Activated CD8-positive, alpha-beta T cell treated with anti-CD3 and anti-CD28 coated beads, Interleukin-2, amount 10 ng/mL, durations not matched to agents 7 days and 5 days (primary cell): ENCODE measurements around the gene HDGFL2. TPM values are rescaled to one million over a fixed set of nuclear protein-coding genes. Genes with fewer than 3 reads are reported as not detected.
A peak's percentile ranks its signal among the peaks of the same experiment; 100 is the strongest.

ENCODE experiments used
- ATAC-seq: fragments of 150-1000 bp; cut with Tn5 transposase; one replicate; pipeline ENCODE4 v1.10.0; 2021; ENCODE audit warnings: moderate library complexity
- CTCF ChIA-PET: fragments of 350-600 bp; sonication (Branson Sonifier 250); formaldehyde crosslinking; loops from one replicate; lab custom pipeline; 2021; ENCODE audit warnings: antibody characterized with exemption; lab: Charles Lee
- POLR2A ChIA-PET: fragments of 350-600 bp; sonication (Branson Sonifier 250); formaldehyde crosslinking; loops from one replicate; lab custom pipeline; 2021; ENCODE audit warnings: antibody characterized with exemption; lab: Charles Lee
- DNase-seq: peaks from one replicate; pipeline ENCODE4 v3.0.0-alpha.2; 2020
- H3K27ac Mint-ChIP-seq: one replicate; pipeline ENCODE4 v1.8.0; 2021; ENCODE audit warnings: mild to moderate bottlenecking, mixed read lengths
- H3K27me3 Mint-ChIP-seq: one replicate; pipeline ENCODE4 v1.8.0; 2021; ENCODE audit warnings: low read depth, mixed read lengths
- H3K36me3 Mint-ChIP-seq: one replicate; pipeline ENCODE4 v1.8.0; 2021; ENCODE audit warnings: low read depth, mixed read lengths
- H3K4me1 Mint-ChIP-seq: one replicate; pipeline ENCODE4 v1.8.0; 2021; ENCODE audit warnings: low read depth, mixed read lengths
- H3K4me3 Mint-ChIP-seq: one replicate; pipeline ENCODE4 v1.8.0; 2021; ENCODE audit warnings: mild to moderate bottlenecking, mixed read lengths
- H3K9me3 Mint-ChIP-seq: one replicate; pipeline ENCODE4 v1.8.0; 2022; ENCODE audit warnings: mixed read lengths; ENCODE audit not compliant: insufficient read depth
- total RNA-seq, 2 experiments: library from RNA; stranded (reverse); gene quantifications; one replicate each; pipeline ENCODE4 v1.2.3, GENCODE V29; 2021

The HDGFL2 gene
- total RNA-seq, 2 experiments from 2014 or later = 53.9 to 57.6 TPM

DNA sequence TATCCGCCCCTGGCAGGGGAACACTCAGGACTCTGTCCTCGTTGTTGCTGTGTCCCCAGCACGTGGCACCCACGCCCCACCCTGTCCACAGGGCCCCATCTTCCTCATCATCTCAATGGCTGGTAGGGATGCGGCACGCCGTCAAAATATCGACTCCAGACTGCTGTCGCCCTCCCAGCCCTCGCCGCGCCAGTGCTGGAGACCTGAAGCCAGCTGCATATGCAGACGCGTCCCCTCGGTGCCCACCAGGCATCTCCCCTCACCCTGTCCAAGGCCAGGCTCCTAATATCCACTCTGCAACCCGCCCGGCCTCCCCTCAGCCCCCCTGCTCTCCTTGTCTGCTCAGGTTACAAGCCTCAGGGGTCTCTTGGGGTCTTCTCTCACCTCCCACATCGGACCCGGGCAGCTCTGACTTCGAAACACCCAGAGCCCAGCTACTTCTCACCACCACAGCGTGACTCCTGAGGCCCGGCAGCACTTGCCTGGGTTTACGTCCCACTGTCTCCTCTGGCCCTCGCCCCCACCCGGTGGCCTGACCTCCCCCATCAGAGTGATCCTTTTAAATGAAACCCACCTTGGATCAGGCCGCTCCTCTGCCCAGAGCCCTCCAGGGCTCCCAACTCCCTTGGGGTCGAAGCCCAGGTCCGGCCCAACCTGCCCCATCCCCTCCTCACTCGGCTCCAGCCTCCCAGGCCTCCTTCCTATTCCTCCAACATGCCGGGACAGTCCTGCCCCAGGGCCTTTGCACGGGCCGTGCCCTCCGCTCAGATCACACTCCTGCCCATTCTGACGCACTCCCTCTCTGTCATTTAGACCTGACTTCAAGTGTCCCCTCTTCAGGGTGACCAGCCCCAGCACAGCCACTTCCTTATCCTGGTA, 33.7 kb downstream of the HDGFL2 start:
- DNase-seq (no peak), ATAC-seq (no peak)
- Mint-ChIP-seq H3K4me1 (peaks cover 9% of the 10 kb centered on the region), H3K27me3 (no peaks in the 10 kb centered on the region), H3K36me3 (peaks cover 2% of the 10 kb centered on the region), H3K9me3 (no peaks in the 10 kb centered on the region), H3K4me3 (no peak overlapping the region), H3K27ac (peak overlapping the region; percentile 18)
- POLR2A ChIA-PET = no interaction called here
- CTCF ChIA-PET = interaction anchor here (0.6 kb wide), 1 partner anchor 84 kb away, joined by 4 read pairs; no protein-coding TSS in a partner anchor

DNA sequence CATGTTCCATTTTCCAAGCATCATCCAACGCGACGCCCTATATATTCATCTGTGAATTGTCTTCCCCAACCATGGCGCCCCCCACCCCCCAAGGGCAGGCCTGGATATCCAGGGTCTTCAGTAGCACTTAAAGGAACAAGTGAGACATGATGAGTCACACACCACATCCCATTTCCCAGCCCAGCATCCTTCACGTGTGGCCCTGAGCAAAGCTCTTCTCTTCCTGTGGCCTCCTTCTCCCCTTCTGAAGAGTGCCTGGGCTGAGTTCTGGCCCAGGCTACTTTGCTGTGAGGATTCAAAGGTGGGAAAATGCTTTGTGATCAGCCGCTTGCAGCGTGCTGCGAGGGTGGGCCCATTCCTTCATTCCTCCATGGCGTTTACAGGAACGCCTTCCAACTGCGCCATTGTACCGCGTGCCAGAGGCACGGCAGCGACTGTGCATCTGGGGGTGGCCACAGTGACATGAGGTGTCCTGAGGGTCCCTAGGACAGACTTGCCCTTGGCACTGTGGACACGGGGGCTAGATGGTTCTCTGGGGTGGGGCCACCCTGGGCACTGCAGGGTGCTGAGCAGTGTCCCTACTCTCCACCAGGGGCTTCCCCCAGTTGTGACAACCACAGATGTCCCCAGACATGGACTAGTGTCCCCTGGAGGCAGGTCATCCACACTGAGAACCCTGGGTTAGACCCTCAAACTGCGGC, 34.5 kb downstream of the HDGFL2 start:
- POLR2A ChIA-PET = no interaction called here
- peak overlapping the region; percentile 18 for H3K27ac Mint-ChIP-seq
- H3K9me3 Mint-ChIP-seq = no peaks in the 10 kb centered on the region
- CTCF ChIA-PET = no interaction called here
- no peaks in the 10 kb centered on the region for H3K27me3 Mint-ChIP-seq
- no peak overlapping the region for H3K4me3 Mint-ChIP-seq
- DNase-seq = peak; percentile 39
- H3K36me3 Mint-ChIP-seq = no peaks in the 10 kb centered on the region
- H3K4me1 Mint-ChIP-seq = peaks cover 9% of the 10 kb centered on the region
- ATAC-seq = peak; percentile 18

DNA sequence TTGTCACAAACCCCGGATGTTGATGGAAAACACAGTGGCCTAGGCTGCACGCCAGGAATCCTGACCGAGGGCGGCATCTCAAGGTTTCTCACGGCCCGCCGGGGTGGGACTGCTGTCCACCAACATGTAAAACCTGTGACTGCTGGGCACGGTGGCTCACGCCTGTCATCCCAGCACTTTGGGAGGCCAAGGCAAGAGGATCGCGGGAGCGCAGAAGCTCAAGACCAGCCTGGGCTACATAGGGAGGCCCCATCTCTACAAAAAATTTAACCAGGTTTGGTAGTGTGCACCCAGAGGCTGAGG, 35.0 kb downstream of the HDGFL2 start:
- no peaks in the 10 kb centered on the region for H3K27me3 Mint-ChIP-seq
- no peak overlapping the region for H3K27ac Mint-ChIP-seq
- no peaks in the 10 kb centered on the region for H3K36me3 Mint-ChIP-seq
- no peaks in the 10 kb centered on the region for H3K9me3 Mint-ChIP-seq
- no peak for ATAC-seq
- H3K4me3 Mint-ChIP-seq = no peak overlapping the region
- ChIA-PET POLR2A (no interaction called here), CTCF (no interaction called here)
- peaks cover 9% of the 10 kb centered on the region for H3K4me1 Mint-ChIP-seq
- DNase-seq = no peak

DNA sequence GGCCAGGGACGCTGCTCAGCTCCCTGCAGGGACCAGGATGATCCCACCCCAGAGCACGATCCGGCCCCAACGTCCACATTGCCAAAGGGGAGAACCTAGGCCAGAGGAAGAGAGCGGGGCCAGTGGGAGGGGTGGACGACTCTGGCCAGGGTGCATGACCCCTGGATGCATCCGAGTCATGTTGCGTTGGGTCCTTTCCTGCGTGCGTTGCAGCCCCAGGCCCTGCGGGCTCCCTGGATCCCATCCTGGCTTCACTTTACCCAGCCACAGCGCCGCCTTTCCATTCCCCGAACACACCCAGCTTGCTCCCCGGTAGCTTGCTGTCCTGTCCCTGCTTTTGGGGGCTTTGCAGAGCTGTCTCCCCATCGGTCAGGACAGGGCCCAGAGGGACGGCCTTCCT, 35.7 kb downstream of the HDGFL2 start:
- ATAC-seq = no peak
- Mint-ChIP-seq H3K36me3 (no peaks in the 10 kb centered on the region), H3K27me3 (no peaks in the 10 kb centered on the region), H3K27ac (no peak overlapping the region), H3K4me3 (no peak overlapping the region), H3K9me3 (no peaks in the 10 kb centered on the region), H3K4me1 (peaks cover 9% of the 10 kb centered on the region)
- CTCF ChIA-PET = interaction anchor here (0.6 to 1.0 kb wide), 2 partner anchors 17 to 86 kb away, joined by 3 read pairs; no protein-coding TSS in a partner anchor
- DNase-seq = no peak
- POLR2A ChIA-PET = no interaction called here

DNA sequence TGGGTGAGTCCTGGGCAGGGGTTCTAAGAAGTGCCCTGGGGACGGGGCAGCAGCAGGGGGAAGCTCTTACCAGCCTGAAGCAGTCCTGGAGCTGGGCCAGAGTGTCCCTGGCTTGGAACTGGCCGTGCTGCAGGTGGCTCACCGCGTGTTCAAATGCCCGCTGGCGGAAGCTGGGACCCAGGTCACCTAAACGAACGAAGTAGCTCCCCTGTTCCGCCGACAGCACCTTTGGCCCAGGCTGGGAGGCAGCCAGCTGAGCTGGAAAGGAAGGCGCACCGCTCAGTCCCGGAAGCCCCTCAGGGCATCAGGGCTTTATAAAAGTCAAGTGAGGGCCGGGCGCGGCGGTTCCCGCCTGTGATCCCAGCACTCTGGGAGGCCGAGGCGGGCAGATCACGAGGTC, 36.6 kb downstream of the HDGFL2 start:
- H3K4me1 Mint-ChIP-seq = peaks cover 9% of the 10 kb centered on the region
- no peaks in the 10 kb centered on the region for H3K36me3 Mint-ChIP-seq
- H3K9me3 Mint-ChIP-seq = no peaks in the 10 kb centered on the region
- H3K27me3 Mint-ChIP-seq = no peaks in the 10 kb centered on the region
- no peak overlapping the region for H3K4me3 Mint-ChIP-seq
- H3K27ac Mint-ChIP-seq = no peak overlapping the region
- ChIA-PET CTCF (interaction anchor here (1.0 to 1.6 kb wide), 2 partner anchors 14 to 17 kb away, joined by 3 to 6 read pairs; no protein-coding TSS in a partner anchor), POLR2A (no interaction called here)
- DNase-seq (no peak), ATAC-seq (no peak)

DNA sequence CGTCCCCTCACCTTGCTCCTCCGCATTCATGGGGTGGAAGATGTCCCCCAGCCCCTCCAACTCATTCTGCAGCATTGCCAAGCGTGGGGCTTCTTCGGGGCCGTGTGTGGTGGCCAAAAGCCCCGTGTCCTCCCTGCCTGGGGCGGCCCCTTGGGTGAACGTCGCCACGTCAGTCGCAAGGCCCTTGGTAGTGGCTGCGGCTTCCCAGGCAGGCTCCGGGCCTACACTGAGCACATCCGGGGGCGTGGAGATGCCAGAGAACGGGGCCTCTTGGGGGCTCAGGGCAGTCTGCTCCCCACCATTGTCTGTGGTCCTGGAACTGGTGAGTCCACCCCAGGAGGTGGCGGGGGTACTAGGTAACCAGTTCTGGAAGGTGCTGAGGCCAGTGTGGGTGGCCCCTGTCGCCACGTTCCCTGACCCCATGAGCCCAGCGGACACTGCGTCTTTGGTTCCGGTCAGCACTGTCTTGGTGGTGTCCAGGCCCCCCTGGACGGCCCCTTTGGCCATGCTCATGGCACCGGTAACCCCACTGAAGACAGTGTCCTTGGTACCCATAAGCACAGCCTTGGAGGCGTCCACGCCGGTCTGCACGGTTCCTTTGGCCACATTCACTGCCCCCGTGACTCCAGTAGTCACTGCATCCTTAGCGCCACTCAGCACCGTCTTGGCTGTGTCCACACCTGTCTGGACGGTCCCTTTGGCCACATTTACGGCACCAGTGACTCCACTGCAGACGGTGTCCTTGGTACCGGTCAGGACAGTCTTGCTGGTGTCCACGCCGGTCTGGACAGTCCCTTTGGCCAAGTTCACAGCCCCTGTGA, 38.5 kb downstream of the HDGFL2 start:
- peaks cover 9% of the 10 kb centered on the region for H3K4me1 Mint-ChIP-seq
- POLR2A ChIA-PET = no interaction called here
- no peaks in the 10 kb centered on the region for H3K27me3 Mint-ChIP-seq
- no peak for DNase-seq
- H3K4me3 Mint-ChIP-seq = no peak overlapping the region
- H3K27ac Mint-ChIP-seq = no peak overlapping the region
- CTCF ChIA-PET = no interaction called here
- no peaks in the 10 kb centered on the region for H3K9me3 Mint-ChIP-seq
- ATAC-seq = no peak
- H3K36me3 Mint-ChIP-seq = no peaks in the 10 kb centered on the region

DNA sequence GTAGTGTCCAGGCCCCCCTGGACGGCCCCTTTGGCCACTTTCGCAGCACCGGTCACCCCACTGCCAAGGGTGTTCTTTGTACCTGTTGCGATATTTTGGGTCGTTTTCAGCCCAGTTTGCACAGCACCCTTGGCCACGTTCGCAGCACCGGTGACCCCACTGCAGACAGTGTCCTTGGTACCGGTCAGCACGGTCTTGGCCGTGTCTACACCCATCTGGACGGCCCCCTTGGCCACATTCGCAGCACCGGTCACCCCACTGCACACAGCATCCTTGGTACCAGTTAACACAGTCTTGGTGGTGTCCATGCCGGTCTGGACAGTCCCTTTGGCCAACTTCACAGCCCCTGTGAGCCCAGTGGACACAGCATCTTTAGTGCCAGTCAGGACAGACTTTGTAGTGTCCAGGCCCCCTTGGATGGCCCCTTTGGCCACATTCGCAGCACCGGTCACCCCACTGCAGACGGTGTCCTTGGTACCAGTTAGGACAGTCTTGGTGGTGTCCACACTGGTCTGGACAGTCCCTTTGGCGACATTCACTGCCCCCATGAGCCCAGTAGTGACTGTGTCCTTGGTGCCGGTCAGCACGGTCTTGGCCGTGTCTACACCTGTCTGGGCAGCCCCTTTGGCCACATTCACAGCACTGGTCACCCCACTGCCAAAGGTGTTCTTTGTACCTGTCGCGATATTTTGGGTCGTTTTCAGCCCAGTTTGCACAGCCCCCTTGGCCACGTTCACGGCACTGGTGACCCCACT, 39.4 kb downstream of the HDGFL2 start:
- Mint-ChIP-seq H3K4me3 (no peak overlapping the region), H3K9me3 (no peaks in the 10 kb centered on the region), H3K27me3 (no peaks in the 10 kb centered on the region), H3K27ac (no peak overlapping the region), H3K4me1 (peaks cover 4% of the 10 kb centered on the region), H3K36me3 (no peaks in the 10 kb centered on the region)
- ATAC-seq (no peak), DNase-seq (no peak)
- CTCF ChIA-PET = no interaction called here
- POLR2A ChIA-PET = no interaction called here

DNA sequence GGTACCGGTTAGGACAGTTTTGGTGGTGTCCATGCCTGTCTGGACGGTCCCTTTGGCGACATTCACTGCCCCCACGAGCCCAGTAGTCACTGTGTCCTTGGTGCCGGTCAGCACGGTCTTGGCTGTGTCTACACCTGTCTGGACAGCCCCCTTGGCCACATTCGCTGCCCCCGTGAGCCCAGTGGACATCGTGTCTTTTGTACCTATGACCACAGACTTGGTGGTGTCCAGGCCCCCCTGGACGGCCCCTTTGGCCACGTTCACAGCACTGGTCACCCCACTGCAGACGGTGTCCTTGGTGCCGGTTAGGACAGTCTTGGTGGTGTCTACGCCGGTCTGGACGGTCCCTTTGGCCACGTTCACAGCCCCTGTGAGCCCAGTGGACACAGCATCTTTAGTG, 40.0 kb downstream of the HDGFL2 start:
- ChIA-PET POLR2A (no interaction called here), CTCF (no interaction called here)
- Mint-ChIP-seq H3K36me3 (no peaks in the 10 kb centered on the region), H3K27me3 (no peaks in the 10 kb centered on the region), H3K4me1 (no peaks in the 10 kb centered on the region), H3K27ac (no peak overlapping the region), H3K9me3 (no peaks in the 10 kb centered on the region), H3K4me3 (no peak overlapping the region)
- ATAC-seq = no peak
- DNase-seq = no peak

DNA sequence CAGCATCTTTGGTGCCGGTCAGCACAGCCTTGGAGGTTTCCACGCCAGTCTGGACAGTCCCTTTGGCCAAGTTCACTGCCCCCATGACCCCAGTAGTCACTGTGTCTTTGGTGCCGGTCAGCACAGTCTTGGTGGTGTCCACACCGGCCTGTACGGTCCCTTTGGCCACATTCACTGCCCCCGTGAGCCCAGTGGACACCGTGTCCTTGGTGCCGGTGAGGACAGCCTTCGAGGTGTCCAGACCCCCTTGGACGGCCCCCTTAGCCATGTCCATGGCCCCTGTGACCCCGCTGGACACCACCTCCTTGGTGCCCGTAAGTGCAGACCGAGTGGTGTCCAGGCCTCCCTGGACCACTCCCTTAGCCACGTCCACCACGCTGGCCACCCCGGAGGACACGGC, 41.2 kb downstream of the HDGFL2 start:
- Mint-ChIP-seq H3K4me3 (no peak overlapping the region), H3K9me3 (no peaks in the 10 kb centered on the region), H3K36me3 (no peaks in the 10 kb centered on the region), H3K27me3 (no peaks in the 10 kb centered on the region), H3K27ac (no peak overlapping the region), H3K4me1 (no peaks in the 10 kb centered on the region)
- no peak for ATAC-seq
- DNase-seq = no peak
- CTCF ChIA-PET = interaction anchor here (0.8 kb wide), 1 partner anchor 10 kb away, joined by 3 read pairs; no protein-coding TSS in a partner anchor
- POLR2A ChIA-PET = no interaction called here

DNA sequence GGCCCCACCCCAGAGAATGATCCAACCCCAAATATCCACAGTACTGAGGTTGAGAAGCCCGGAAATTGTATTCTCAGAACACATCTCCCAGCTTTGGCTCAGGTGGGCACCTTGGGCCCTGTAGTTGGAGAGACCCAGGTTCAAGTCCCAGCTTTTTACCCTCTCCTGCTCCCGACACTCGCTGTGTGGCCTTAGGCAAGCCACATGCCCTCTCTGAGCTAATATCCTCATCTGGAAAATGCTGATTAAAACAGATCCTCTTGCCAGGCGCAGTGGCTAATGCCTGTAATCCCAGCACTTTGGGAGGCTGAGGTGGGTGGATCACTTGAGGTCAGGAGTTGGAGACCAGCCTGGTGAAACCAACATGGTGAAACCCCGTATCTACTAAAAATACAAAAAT, 43.6 kb downstream of the HDGFL2 start:
- Mint-ChIP-seq H3K4me3 (no peak overlapping the region), H3K27ac (no peak overlapping the region), H3K36me3 (no peaks in the 10 kb centered on the region), H3K4me1 (no peaks in the 10 kb centered on the region), H3K27me3 (no peaks in the 10 kb centered on the region), H3K9me3 (no peaks in the 10 kb centered on the region)
- CTCF ChIA-PET = interaction anchor here (1.3 kb wide), 1 partner anchor 9 kb away, joined by 7 read pairs; no protein-coding TSS in a partner anchor
- ATAC-seq (no peak), DNase-seq (no peak)
- POLR2A ChIA-PET = no interaction called here

DNA sequence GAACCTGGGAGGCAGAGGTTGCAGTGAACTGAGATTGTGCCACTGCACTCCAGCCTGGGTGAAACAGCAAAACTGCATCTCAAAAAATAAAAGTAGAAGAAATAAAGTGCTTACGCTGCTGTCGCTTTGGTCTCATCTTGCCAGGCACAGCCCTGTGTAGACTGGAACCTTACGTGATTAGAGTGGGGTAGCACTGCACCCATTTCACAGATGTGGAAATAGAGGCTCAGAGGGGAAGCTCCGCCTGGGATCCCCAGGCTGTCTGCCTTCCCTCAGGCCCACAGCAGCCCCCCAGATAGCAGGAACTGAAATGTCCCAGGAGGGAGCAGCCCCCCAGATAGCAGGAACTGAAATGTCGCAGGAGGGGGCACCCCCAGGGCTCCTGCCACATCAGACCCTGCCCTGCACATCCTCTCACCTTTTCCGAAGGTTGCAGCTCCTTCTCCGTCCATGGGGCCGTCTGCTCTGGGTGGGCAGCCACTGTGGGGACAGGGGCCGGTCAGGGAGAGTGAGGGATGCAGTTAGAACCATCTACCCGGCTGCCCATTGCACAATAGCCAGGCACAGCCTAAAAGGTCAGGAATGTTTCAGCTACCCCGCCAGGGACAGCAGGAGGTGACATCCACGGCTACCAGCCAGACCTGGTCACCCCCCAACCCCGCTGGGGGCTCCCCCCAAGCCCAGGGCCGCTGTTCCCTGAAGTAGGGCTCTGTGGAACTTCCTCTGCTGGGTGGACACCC, 44.3 kb downstream of the HDGFL2 start:
- no peaks in the 10 kb centered on the region for H3K9me3 Mint-ChIP-seq
- ATAC-seq (no peak), DNase-seq (no peak)
- ChIA-PET POLR2A (no interaction called here), CTCF (interaction anchor here (0.7 to 1.3 kb wide), 2 partner anchors 9 kb away, joined by 3 to 7 read pairs; no protein-coding TSS in a partner anchor)
- no peaks in the 10 kb centered on the region for H3K27me3 Mint-ChIP-seq
- no peak overlapping the region for H3K4me3 Mint-ChIP-seq
- no peak overlapping the region for H3K27ac Mint-ChIP-seq
- no peaks in the 10 kb centered on the region for H3K36me3 Mint-ChIP-seq
- no peaks in the 10 kb centered on the region for H3K4me1 Mint-ChIP-seq
